Erythroblast (primary cell): ENCODE results near the gene SPSB3.

Source experiments
- GATA1 ChIP-seq: IDR thresholded peaks from 2 replicates; pipeline ENCODE4 v1.6.1; 2011; ENCODE audit warnings: low read depth, mild to moderate bottlenecking, control low read depth, low read length, moderate library complexity
- POLR2A ChIP-seq: IDR thresholded peaks from 2 replicates; pipeline ENCODE4 v1.6.1; 2011; ENCODE audit warnings: mild to moderate bottlenecking, low read length

GRCh38 chr16:1741553-1742165 lies 40.7 kb downstream of the SPSB3 start:
- TF ChIP-seq POLR2A (no peak), GATA1 (no peak)
